CD14-positive monocyte (primary cell): ENCODE results near the gene FDPS. TPM values are rescaled to one million over a fixed set of nuclear protein-coding genes. Genes with fewer than 3 reads are reported as not detected.

ENCODE experiments used
- DNase-seq, 3 donors: peaks; one replicate each; pipeline ENCODE4 v3.0.0-alpha.2; 2011 to 2022
- H2AFZ ChIP-seq: 2 replicates; pipeline ENCODE4 v1.6.0; 2012; ENCODE audit warnings: mild to moderate bottlenecking, low read depth, low read length, inconsistent platforms; ENCODE audit not compliant: insufficient read depth, poor library complexity, severe bottlenecking
- H3K27ac ChIP-seq, 2 donors: 1 replicate in 1 of 2; 2 replicates in 1 of 2; pipeline ENCODE4 v1.5.1; 2012 to 2013; ENCODE audit warnings: low read length in 2 of 2, control low read depth in 1 of 2, inconsistent platforms in 1 of 2, low read depth in 1 of 2, mild to moderate bottlenecking in 1 of 2
- H3K27me3 ChIP-seq, 2 donors: one replicate each; pipeline versions ENCODE4 v1.6.0 to v1.6.1; 2011 to 2013; ENCODE audit warnings: low read length in 2 of 2; ENCODE audit not compliant: control insufficient read depth in 2 of 2, insufficient read depth in 2 of 2
- H3K36me3 ChIP-seq, 2 donors: replicated peaks in 1 of 2; 1 replicate in 1 of 2; 2 replicates in 1 of 2; pipeline versions ENCODE4 v1.5.1 to v1.6.1; 2012 to 2013; ENCODE audit warnings: low read length in 2 of 2, control low read depth in 1 of 2, inconsistent platforms in 1 of 2, mild to moderate bottlenecking in 1 of 2; ENCODE audit not compliant: insufficient read depth in 2 of 2, control insufficient read depth in 1 of 2
- H3K4me1 ChIP-seq, 2 donors: 1 replicate in 1 of 2; 2 replicates in 1 of 2; pipeline versions ENCODE4 v1.5.1 to v1.6.1; 2012 to 2013; ENCODE audit warnings: low read length in 2 of 2, control low read depth in 1 of 2, inconsistent platforms in 1 of 2, mild to moderate bottlenecking in 1 of 2, moderate library complexity in 1 of 2; ENCODE audit not compliant: insufficient read depth in 2 of 2, control insufficient read depth in 1 of 2
- H3K4me2 ChIP-seq: replicated peaks from 2 replicates; pipeline ENCODE3; 2012; ENCODE audit warnings: low read length, moderate library complexity, mild to moderate bottlenecking; ENCODE audit not compliant: poor library complexity, severe bottlenecking; ENCODE audit errors: extremely low read depth
- H3K4me3 ChIP-seq, 3 experiments: fragments of 200-600 bp in 1 of 3; sonication (generic) in 1 of 3; replicated peaks in 1 of 3; 1 replicate in 2 of 3; 2 replicates in 1 of 3; pipeline ENCODE4 v1.5.1; 2011 to 2013; ENCODE audit warnings: low read length in 3 of 3, mild to moderate bottlenecking in 3 of 3, control low read depth in 2 of 3, low read depth in 2 of 3, inconsistent platforms in 1 of 3, moderate library complexity in 1 of 3
- H3K79me2 ChIP-seq: 2 replicates; pipeline ENCODE4 v1.6.0; 2012; ENCODE audit warnings: mild to moderate bottlenecking, control low read depth, inconsistent platforms, low read length, moderate library complexity; ENCODE audit not compliant: insufficient read depth
- H3K9ac ChIP-seq: 2 replicates; pipeline ENCODE4 v1.6.0; 2017; ENCODE audit warnings: low read length, mild to moderate bottlenecking; ENCODE audit not compliant: insufficient read depth, poor library complexity, severe bottlenecking
- H3K9me3 ChIP-seq, 2 donors: replicated peaks in 1 of 2; 1 replicate in 1 of 2; 2 replicates in 1 of 2; pipeline versions ENCODE4 v1.5.1 to v1.6.1; 2012 to 2013; ENCODE audit warnings: low read length in 2 of 2, control low read depth in 1 of 2; ENCODE audit not compliant: control insufficient read depth in 1 of 2, insufficient read depth in 1 of 2
- H4K20me1 ChIP-seq: 2 replicates; pipeline ENCODE4 v1.6.0; 2012; ENCODE audit warnings: mild to moderate bottlenecking, low read length, control low read depth, moderate library complexity; ENCODE audit not compliant: insufficient read depth
- H3K27ac Mint-ChIP-seq, 7 donors: one replicate each; pipeline ENCODE4 v1.8.0; 2020; ENCODE audit warnings: mild to moderate bottlenecking in 7 of 7, mixed read lengths in 7 of 7, moderate library complexity in 6 of 7, inconsistent platforms in 2 of 7
- H3K27me3 Mint-ChIP-seq, 3 donors: one replicate each; pipeline ENCODE4 v1.8.0; 2021 to 2022; ENCODE audit warnings: low read depth in 3 of 3, mild to moderate bottlenecking in 3 of 3, mixed read lengths in 3 of 3, moderate library complexity in 3 of 3, inconsistent platforms in 1 of 3
- H3K36me3 Mint-ChIP-seq, 2 donors: one replicate each; pipeline ENCODE4 v1.8.0; 2020; ENCODE audit warnings: mixed read lengths in 2 of 2, inconsistent platforms in 1 of 2, mild to moderate bottlenecking in 1 of 2
- H3K4me1 Mint-ChIP-seq: one replicate; pipeline ENCODE4 v1.8.0; 2020; ENCODE audit warnings: mild to moderate bottlenecking, mixed read lengths
- H3K4me3 Mint-ChIP-seq, 2 donors: one replicate each; pipeline ENCODE4 v1.8.0; 2020; ENCODE audit warnings: mild to moderate bottlenecking in 2 of 2, mixed read lengths in 2 of 2, moderate library complexity in 1 of 2
- H3K9me3 Mint-ChIP-seq, 7 donors: one replicate each; pipeline ENCODE4 v1.8.0; 2020 to 2022; ENCODE audit warnings: mixed read lengths in 7 of 7, mild to moderate bottlenecking in 6 of 7, moderate library complexity in 6 of 7, inconsistent platforms in 2 of 7
- WGBS: methylation state at CpG from one replicate; pipeline ENCODE4 v1.1.5; 2013; ENCODE audit warnings: missing lambda C conversion rate; ENCODE audit not compliant: insufficient coverage; 5-methylcytosine and 5-hydroxymethylcytosine counted together
- intact Hi-C, 2 donors: fragments of 100-400 bp; cut with micrococcal nuclease; formaldehyde crosslinking; loops; one replicate each; pipeline versions ENCODE4 v1.15.0 to v1.15.1; 2023
- polyA plus RNA-seq, 3 donors: library from polyadenylated mRNA; depleted of rRNA in 1 of 3; unstranded in 2 of 3; stranded (reverse) in 1 of 3; fragments of 300-500 nt in 2 of 3; fragments of >200 nt in 1 of 3; fragmentation: Illumina TruSeq in 2 of 3; gene quantifications; 1 replicate in 2 of 3; 2 replicates in 1 of 3; pipeline ENCODE4 v1.2.3, GENCODE V29; 2012 to 2021
- TF ChIP-seq, protein P1 (sequence below): fragments of 200-600 bp; IDR thresholded peaks from one replicate; pipeline ENCODE4 v1.8.0; 2022; ENCODE audit warnings: antibody characterized with exemption, mild to moderate bottlenecking

The FDPS gene
- polyA plus RNA-seq, 3 donors: 92.5 to 123 (median 117) TPM

DNA sequence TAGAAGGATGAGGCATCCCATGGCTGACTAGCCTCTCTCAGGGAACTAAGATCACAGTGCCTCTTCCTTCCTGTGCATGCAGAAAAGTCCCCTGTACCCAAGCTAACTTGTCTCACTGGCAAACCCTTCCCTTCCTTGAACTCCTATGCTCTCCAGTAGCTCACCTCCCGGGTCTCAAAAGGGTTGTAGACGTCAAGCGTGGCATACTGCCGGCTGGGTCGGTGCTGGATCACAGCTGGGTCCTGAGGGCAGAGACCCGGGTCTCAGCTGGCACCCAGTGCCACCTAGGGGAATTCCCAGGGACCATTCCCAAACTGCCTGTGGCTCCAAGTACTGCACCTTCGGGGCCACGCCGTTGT is 47.2 kb upstream of the FDPS start:
- TF ChIP-seq, protein P1, sequence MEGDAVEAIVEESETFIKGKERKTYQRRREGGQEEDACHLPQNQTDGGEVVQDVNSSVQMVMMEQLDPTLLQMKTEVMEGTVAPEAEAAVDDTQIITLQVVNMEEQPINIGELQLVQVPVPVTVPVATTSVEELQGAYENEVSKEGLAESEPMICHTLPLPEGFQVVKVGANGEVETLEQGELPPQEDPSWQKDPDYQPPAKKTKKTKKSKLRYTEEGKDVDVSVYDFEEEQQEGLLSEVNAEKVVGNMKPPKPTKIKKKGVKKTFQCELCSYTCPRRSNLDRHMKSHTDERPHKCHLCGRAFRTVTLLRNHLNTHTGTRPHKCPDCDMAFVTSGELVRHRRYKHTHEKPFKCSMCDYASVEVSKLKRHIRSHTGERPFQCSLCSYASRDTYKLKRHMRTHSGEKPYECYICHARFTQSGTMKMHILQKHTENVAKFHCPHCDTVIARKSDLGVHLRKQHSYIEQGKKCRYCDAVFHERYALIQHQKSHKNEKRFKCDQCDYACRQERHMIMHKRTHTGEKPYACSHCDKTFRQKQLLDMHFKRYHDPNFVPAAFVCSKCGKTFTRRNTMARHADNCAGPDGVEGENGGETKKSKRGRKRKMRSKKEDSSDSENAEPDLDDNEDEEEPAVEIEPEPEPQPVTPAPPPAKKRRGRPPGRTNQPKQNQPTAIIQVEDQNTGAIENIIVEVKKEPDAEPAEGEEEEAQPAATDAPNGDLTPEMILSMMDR: no peak
- no peaks in the 10 kb centered on the region for H3K9me3 Mint-ChIP-seq
- H3K27me3 ChIP-seq: no peaks in the 10 kb centered on the region
- H3K79me2 ChIP-seq: peaks cover 20% of the 10 kb centered on the region
- intact Hi-C loops: no loop called here
- H3K4me2 ChIP-seq: peak overlapping the region; percentile 98
- peak overlapping the region; percentile 93 to 94 for H3K4me3 Mint-ChIP-seq
- no peaks in the 10 kb centered on the region for H3K9me3 ChIP-seq
- peak overlapping the region; percentile 56 to 83 for H3K27ac ChIP-seq
- peaks cover 8% of the 10 kb centered on the region for H4K20me1 ChIP-seq
- 0% methylated on average over 9 of the region's 9 CpGs for WGBS
- H3K27me3 Mint-ChIP-seq: no peaks in the 10 kb centered on the region
- H2AFZ ChIP-seq: peak overlapping the region; percentile 90
- H3K36me3 Mint-ChIP-seq: peaks cover 61 to 73% of the 10 kb centered on the region in 2 donors
- peak overlapping the region; percentile 78 for H3K9ac ChIP-seq
- H3K36me3 ChIP-seq: peaks cover 39 to 73% of the 10 kb centered on the region in 2 donors
- peak overlapping the region; percentile 50 to 95 (median 77) for H3K4me3 ChIP-seq
- peaks cover 14 to 17% of the 10 kb centered on the region in 2 donors for H3K4me1 ChIP-seq
- peak overlapping the region; percentile 92 to 97 (median 95) for H3K27ac Mint-ChIP-seq
- DNase-seq: no peak
- H3K4me1 Mint-ChIP-seq: peaks cover 21% of the 10 kb centered on the region

DNA sequence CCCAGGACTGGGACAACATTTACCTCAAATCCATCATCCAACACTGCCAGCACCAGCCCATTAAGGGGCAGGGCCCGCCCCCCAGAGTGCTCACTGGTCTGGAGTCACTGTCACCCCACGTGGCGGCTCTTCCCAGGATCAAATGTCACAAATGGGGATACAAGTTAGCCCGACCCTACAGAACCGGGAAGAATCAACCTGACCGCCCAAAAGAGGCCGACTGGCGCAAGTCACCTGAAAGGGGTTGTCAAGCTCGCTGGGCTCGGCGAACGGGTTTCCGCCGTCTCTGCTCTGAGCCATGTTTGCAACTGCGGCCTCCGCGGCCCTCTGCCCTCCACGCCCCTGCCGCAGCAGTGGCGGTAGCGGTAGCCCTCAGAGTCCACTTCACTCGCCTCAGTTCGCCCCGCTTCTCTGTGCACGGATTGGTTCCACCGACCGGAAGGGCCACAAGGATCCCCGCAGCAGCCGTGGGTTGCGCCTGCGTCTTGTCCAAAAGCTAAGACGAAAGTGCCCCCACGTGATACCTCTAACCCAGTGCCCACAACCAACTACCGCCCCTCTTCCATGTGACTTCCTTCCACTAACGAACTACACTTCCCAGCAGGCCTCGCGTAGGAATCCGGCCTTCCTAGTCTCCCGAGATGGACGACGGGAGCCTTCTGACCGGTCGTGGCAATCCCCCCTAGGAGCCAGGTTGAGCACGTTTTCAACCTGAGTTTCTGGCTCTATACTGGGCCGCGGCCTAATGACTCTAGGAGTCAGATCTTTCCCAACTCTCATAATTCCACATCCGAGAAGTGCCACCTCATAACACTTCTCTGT is 46.6 kb upstream of the FDPS start, which contains the start of gene SCAMP3:
TSS of gene SCAMP3 (minus strand) at position 509 of the 822 bp plus-strand sequence. CDS start at position 300, 209 bp downstream.
- H2AFZ ChIP-seq: peak within 1 kb of the TSS; percentile 90
- H3K9me3 ChIP-seq: no peaks in the 10 kb centered on the region
- peak within 1 kb of the TSS; percentile 50 to 95 (median 77) for H3K4me3 ChIP-seq
- TF ChIP-seq, protein P1: no peak
- DNase-seq: peak; percentile 92 to 98 (median 98)
- H3K27me3 Mint-ChIP-seq: no peaks in the 10 kb centered on the region
- under 1% methylated on average over 46 of the region's 47 CpGs for WGBS
- peak within 1 kb of the TSS; percentile 92 to 97 (median 95) for H3K27ac Mint-ChIP-seq
- H3K27ac ChIP-seq: peak within 1 kb of the TSS; percentile 56 to 83
- H3K4me2 ChIP-seq: peak within 1 kb of the TSS; percentile 98
- H4K20me1 ChIP-seq: peaks cover 8% of the 10 kb centered on the region
- intact Hi-C loops: loop anchor here in 1 of 2 donors (2.0 kb wide), 2 partner anchors 15 to 47 kb away; partner anchors contain the start of genes FDPS and HCN3
- peaks cover 14 to 17% of the 10 kb centered on the region in 2 donors for H3K4me1 ChIP-seq
- peaks cover 20% of the 10 kb centered on the region for H3K79me2 ChIP-seq
- no peaks in the 10 kb centered on the region for H3K27me3 ChIP-seq
- H3K9ac ChIP-seq: peak within 1 kb of the TSS; percentile 78
- peaks cover 41 to 73% of the 10 kb centered on the region in 2 donors for H3K36me3 ChIP-seq
- peaks cover 20% of the 10 kb centered on the region for H3K4me1 Mint-ChIP-seq
- H3K4me3 Mint-ChIP-seq: peak within 1 kb of the TSS; percentile 93 to 94
- no peaks in the 10 kb centered on the region for H3K9me3 Mint-ChIP-seq
- H3K36me3 Mint-ChIP-seq: peaks cover 61 to 73% of the 10 kb centered on the region in 2 donors
